ENCODE measurements around the gene TIPRL.
"Not testable (repeated sequence)": the region's sequence is repeated elsewhere in the genome, so short reads cannot be mapped to it uniquely, and the experiment has no call there.

TIPRL gene

DNA sequence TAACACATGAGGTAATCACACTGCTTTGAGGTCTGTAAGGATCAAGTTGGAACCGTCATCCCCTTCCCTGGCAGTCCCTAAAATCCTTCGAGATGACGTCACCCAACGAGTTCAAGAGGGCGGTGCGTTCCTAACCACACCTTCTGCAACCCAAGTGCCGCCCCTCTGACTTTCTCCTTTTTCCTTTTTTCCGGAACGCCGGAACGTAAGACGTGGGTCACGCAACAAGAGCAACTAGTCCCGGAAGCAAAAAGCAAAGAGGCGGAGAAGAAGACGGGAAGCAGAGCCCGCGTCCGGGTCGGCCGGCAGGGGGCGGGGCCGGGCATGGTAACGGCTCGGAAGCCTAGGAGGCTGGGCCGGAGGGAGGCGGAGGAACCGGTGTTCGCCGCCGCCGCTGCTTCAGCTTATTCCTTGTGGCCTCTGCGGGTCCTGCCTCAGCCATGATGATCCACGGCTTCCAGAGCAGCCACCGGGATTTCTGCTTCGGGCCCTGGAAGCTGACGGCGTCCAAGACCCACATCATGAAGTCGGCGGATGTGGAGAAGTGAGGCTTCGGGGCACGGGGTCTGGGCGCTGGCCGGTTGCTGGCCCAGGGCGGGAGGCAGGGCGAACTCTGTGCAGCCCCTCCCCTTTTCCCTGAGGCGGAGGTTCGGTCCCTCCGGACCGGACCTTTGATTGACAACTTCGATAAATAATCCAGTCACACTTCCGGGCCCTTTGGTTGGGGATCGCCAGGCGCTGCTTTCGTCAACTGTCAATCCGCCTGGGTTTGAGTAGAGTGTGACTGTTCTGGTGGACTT lies at the start of gene TIPRL:
Gene TIPRL (plus strand): TSS at position 325 of the 800 bp plus-strand sequence. CDS start 116 bp downstream, at position 441.
- DNase-seq (ENCODE audit: low read depth), result peak; percentile 89

DNA sequence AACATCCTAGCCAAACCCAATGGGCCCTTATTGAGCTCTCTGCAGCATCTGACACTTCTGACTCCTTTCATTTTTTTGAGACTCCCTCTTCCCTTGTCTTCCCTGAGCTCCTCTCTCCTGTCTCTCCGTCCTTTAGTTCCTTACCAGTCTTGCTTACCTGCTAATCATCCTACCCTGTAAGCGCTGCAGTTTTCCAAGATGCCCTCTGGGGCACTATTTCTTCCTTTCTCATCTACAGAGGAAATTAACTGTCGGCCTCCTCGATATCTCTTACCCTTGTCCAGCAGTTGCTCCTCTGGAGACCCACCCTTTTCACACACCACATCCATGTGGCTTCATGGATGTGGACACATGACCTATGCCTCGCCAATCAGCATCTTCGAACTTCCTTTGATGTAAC lies 48.8 kb upstream of the TIPRL start:
- no peak for DNase-seq (ENCODE audit: low read depth)

DNA sequence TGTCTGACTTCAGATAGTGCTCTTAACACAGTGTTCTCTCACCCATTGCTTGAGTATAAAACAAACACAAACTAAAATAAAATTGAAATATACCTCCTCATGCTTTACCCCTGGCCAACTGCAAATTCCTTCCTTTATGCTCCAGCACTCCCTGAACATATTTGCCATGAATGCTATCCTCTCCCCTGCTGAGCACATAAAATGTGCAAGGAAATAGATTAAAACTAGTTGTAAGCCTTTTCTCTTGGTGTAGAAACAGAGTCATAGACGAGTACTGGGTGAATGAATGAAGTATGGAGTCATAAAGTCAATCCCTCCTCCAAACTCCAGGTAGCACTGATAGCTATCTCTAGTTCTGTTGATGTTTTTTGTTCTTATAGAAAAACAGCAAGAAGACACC lies 44.6 kb upstream of the TIPRL start:
- DNase-seq (ENCODE audit: low read depth), result no peak

DNA sequence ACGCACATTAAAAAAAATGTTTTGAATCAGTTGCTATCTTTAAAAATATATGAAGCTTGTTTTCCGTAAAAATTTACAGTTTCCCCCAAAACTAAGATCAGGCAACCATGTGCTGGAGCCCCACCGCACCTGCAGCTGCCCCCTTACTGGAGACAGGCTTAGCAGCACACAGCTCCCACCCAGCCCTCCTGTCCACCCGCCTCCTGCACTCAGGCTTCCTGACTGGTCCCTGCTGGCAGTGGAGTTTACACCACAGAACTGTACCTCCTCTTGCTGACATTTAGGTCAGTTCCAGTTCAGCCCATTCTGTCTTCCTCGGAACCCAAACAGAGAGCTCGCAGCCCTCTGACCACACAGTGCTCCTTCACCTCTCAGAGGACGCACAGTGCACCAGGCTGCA lies 44.1 kb upstream of the TIPRL start:
- no peak for DNase-seq (ENCODE audit: low read depth)

DNA sequence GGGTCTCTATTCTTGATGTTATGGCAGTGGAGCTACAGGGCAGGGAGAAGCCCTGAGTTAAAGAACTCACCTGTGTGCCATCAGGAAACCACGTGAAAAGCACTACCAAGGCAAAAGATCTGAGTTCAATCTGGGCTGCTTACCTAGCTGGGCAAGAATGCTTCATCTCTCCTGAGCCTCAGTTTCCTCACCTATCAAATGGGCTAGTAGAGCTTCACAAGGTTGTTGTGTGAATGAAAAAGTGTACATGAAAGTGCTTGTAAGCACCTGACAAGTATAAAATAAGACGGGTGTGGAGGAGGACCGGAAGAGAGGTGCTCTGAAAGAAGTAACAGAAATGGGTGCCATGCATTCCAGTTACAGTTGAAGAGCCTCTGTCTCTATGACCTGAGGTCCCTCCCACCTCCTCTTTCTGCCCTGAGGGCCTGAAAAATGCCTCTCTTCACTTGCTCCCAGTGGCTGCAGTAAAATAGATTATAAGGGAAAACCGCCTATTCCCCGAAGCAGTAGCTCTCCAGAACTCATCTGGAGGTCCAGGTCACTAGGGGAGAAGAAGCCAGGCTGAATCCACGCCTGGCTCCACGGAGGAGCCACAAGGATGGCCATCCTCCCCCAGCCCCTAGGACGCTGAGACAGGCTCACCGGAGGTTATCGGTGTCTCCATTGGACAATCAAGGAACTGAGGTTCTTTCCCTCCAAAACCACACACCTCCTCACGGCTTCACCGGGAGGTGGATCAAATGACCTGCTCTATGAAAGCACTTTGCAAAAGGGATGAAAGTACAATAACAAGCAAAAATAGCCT lies 43.4 kb upstream of the TIPRL start:
- no peak for DNase-seq (ENCODE audit: low read depth)

DNA sequence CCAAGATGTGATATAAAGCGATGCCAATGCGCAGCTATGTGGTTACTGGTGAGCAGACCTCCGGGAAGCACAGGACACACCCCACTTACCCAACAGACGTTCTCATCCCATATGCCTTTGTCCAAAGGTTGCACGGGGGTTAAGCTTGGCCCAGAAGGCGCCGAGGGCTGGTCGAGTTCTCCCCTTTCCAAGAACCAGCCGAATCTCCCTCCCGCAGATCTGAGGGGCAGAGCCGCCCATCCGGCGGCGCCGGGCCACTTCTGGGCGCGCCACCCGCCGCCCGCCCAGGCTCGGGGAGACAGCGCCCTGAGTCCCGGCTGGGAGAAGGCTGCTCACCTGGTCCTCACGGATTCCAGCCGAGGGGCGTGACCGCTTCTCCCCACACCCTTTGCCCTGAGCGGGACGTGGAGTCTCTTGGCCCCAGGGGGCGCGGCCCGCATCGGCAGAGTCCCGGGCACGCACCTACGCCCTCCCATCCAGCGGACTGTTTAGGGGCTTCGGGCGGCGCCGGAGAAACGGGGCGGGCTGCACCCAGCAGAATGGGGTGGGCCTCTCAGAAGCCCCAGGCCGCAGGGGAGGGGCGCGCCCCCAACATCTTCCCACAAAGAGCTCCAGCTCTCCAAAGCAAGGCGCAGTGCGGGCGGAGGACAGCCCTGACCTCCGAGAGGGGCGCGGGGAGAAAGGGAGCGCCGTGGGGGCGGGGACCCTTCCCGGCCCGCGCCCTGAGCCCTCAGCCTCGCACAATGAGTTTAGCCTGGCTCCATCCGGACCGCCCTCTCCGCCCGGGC lies 42.6 kb upstream of the TIPRL start:
- no peak for DNase-seq (ENCODE audit: low read depth)

DNA sequence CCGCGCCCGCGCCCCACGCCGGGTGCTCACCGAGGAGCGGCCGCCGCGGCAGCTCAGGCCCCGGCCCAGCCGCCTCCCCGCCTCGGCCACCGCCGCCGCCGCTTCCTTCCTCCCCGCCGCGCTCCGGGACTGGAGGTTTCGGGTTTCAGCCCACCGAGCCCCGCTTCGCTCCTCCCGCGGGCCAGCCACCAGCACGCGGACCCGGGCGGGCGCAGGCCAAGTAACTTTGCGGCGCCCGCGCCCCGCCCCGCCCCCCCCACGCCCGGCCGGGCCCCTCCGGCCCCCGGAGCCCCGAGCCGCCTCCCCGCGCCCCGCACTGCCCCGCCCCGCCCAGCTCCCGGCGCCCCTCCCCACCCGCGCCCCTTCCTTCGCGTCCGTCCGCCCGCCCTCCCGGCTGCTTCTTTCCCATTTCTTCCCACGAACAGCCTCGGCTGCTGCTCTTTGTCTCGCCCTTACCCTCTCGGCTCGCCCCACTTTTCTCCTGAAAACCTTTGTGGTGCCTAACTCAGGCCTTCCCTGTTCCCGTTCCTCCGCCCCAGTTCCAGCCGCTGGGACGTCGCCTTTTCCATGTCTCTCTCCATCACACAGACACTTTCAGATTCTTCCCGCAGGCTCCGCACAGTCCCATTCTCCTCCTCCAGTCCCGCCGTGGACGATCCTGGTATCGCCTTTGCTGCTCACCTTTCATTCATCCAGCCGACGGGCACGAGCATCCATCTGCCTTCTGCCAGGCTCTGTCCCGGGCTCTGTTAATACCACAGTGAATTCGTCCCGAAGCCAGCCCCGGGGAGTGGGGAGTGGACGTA lies 41.9 kb upstream of the TIPRL start, which contains the start of gene GPR161:
Gene GPR161 (minus strand): TSS at position 222 of the 806 bp plus-strand sequence. CDS start 32,080 bp downstream, outside the sequence.
- no peak for DNase-seq (ENCODE audit: low read depth)

DNA sequence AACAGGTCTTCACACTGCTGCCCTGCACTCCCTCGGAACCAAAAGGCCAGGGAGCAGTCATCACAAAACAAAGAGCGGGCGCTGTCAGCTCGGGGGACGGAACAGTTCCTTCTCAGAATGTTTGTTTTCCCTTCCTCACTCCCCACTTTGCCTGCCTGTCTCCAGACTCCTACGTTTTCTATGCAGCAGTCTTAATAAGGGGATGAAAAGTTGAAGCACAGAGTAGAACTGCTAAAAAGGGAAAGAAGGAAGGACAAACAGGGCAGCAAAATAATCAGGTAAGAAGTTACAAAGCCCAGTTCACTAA lies 41.3 kb upstream of the TIPRL start:
- no peak for DNase-seq (ENCODE audit: low read depth)

DNA sequence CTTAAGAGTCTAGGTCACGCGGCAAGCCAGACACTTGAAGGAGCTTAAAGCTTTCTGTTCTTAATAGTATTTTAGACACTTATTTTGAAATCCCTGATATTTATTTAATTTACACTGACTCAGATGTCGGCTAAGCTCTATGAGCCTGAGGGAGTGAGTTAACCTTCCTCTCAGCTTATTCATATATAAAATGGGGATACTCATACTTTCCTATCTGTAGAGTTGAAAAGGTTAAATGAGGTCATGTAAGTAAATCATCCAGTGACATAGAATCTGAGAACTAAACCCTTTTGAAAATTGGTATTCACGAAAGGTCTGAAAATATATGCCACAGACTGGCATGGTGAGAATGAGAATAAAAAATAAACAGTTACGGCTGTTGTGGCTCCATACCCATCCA lies 40.6 kb upstream of the TIPRL start:
- no peak for DNase-seq (ENCODE audit: low read depth)

DNA sequence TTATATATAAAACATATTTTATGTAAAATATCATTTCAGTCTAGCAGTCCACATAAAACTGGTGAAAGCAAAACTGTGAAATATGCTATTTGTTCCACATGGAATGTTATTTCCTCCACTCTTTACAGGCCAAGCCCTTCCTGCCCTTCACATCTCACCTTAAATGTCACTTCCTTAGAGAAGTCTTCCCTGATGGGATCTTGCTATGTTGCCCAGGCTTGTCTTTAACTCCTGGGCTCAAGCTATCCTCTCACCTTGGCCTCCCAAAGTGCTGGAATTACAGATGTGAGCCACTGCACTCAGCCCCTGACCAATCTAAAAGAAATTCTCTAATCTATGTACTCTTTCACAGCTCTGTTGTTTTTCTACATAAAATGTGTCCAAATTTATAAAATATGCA lies 39.7 kb upstream of the TIPRL start:
- DNase-seq (ENCODE audit: low read depth), result no peak

DNA sequence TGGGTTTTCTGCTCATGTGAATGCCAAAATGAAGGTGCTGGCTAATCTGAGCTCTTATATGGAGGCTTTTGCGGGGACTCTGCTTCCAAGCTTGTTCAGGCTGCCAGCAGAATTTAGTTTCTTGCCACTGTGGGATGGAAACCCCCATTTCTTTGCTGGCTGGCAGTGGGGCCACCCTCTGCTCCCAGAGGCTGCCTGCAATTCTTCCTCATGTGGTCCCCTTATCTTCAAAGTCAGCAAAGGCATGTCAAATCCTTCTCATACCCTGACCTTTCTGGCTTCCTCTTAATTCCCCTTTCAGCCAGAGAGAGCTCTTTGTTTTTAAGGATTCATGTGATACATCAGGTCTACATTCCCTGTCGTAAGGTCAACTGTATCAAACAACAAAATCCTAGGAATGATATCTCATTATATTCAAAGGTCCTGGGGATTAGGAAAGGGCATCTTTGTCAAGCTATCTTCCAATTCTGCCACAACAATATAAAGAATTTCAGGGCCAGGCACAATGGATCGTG lies 36.8 kb upstream of the TIPRL start:
- DNase-seq (ENCODE audit: low read depth), result no peak

DNA sequence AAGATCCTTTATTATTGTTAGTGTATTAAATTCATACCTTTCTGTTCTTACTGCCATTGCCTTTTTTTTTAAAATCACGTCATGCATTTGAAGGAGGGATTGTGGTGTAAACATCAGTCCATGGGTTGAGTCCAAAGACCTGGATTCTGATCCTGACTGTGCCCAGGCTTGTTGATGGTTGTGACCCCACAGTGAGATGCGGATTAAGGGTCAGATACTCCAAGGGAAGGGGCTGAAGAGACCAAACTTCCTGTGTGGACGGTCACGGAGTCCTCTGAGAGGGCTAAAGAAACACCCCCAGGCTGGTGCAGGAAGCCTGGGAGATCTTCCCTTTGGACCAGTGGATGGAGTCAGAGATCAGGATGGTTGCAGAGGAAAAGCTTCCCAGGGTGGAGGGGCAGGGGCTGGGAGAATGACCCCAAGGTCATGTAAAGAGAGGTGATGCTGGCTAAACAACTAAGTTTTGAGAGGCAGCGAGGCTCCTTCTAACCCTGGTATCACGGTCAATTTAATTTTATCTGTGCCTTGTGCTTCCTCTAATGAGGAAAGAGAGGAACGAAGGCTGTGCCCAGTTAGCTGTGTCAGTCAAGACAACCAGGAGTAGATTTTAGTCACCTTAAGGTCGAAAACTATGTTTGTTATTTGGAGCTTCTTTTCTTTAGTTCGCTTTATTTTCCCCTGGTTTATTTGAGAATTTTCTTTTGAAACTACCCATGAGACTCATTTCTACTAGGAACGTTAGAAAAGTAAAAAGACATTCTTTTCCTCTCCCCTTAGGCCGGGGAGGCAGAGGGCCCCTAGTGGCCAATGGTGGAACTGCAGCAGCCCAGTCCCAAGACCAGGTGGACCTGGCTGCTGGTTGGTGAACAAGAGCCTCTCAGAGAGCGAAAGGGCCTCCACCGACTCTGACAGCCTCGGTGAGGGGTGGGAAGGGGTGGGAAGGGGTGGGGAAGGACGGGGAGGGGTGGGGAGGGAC lies 33.3 kb upstream of the TIPRL start:
- peak; percentile 82 for DNase-seq (ENCODE audit: low read depth)

DNA sequence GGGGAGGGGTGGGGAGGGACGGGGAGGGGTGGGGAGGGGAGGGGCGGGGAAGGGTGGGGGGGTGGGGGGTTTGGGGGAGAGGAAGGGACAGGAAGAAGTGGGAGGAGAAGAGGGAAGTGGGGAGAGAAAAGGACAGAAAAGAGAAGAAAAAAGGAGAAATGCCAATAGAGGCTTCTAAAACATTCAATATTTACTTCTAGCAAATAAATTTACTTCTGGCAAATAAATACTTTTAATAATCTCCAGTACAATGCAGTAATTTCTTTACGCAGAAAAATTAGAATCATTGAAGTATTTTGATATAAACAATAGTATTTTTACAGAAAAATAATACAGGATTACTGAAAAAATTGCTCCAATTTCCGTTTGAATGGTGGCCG lies 32.6 kb upstream of the TIPRL start:
- no peak for DNase-seq (ENCODE audit: low read depth)

DNA sequence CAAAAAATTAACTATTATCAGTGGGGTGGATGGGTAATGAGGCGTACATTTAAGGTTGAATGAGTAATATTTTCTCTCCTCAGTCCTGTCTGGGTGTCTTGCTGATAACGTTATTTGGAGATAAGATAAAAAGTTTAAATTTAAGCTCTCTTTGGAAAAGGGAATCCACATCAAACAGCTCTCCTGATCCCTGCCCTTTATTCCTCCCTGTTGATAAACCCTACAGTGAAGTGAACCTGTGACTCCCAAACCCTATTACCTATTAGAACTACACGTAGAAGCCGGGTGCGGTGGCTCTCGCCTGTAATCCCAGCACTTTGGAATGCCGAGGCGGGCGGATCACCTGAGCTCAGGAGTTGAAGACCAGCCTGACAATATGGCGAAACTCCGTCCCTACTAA lies 32.1 kb upstream of the TIPRL start:
- DNase-seq (ENCODE audit: low read depth), result no peak

DNA sequence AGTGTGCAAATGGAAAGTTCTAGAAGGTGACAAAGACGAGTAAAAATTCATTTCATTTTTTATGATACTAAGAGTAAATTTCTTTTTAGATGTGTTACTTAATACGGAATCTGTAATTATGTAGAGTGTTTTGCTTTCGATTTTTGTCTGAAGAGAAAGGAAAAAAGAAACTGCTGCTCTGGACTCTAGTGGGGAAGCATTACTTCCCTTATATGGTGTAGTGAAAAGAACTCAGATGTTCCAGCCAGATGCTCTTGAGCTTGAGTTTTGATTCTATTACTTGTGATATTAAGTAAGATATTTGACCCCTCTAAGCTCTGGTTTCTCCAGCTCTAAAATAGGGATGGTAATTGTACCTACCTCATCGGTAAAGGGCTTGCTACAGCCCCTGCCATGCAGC lies 29.8 kb upstream of the TIPRL start:
- DNase-seq (ENCODE audit: low read depth), result no peak

DNA sequence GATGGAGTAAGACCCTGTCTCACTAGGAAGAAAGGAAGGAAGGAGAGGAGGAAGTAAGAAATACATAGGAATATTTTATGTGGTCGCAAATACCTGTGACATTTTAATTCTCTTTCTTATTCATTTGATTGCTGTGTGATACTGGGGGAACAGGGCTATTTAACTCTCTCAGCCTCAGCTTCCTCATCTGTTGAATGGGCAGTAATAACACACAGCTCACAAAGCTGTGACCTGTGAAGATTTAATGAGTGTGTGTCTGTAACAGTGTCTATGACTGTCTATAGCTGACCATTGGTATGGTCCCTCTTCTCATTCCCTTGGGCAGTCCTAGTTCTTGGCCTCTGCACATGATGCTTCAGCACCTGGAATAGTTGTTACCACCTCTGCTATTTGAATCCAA lies 28.5 kb upstream of the TIPRL start:
- DNase-seq (ENCODE audit: low read depth), result no peak

DNA sequence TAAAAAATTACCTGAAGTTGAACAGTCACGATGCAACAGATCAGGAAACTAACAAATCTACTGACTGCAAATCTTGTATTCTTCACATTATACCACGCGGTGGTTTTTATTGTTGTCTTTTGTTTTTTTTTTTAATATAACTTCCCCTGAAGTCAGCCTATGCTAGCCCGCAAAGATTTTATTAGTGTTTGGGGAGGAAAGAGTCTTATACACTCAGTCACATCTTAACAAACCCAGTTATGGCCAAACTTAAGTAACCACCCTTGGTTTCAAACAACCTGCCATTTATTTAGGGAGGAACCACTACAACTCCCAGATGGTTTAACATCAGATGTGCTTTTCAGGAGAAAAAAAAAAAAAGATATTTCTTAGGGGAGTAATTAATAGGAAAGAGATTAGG lies 26.8 kb upstream of the TIPRL start:
- DNase-seq (ENCODE audit: low read depth), result no peak

DNA sequence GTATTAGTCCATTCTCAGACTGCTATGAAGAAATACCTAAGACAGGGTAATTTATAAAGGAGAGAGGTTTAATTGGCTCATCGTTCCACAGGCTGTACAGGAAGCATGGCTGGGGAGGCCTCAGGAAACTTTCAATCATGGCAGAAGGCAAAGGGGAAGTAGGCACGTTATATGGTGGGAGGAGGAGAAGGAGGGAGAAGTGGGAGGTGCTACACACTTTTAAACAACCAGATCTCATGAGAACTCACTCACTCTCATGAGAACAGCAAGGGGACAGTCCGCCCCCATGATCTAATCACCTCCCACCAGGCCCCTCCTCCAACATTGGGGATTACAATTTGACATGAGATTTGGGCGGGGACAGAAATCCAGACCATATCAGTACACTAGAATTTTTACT lies 24.1 kb upstream of the TIPRL start:
- DNase-seq (ENCODE audit: low read depth), result not testable (repeated sequence)

DNA sequence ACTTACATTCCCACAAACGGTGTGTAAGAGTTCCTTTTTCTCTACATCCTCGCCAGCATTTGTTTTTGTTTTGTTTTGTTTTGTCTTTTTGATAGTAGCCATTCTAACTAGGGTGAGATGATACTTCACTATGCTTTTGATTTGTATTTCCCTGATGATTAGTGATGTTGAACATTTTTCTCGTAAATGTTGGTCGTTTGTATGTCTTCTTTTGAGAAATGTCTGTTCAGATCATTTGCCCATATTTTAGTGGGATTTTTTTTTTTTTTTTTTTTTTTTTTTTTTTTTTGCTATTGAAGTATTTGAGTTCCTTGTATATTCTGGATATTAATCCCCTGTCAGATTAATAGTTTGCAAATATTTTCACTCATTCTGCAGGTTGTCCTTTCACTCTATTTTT lies 22.9 kb upstream of the TIPRL start:
- no peak for DNase-seq (ENCODE audit: low read depth)

DNA sequence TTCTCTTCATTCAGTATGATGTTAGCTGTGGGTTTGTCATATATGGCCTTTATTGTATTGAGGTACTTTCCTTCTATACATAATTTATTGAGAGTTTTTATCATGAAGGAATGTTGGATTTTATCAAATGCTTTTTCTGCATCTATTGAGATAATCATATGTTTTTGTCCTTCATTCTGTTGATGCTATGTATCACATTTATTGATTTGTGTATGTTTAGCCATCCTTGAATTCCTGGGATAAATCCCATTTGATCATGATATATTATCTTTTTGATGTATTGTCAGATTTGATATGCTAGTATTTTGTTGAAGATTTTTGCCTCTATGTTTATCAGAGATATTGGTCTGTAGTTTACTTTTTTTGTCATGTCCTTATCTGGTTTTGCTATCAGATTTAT lies 21.1 kb upstream of the TIPRL start:
- DNase-seq (ENCODE audit: low read depth), result no peak
